ENCODE results near the gene B4GALT5. TPM values are rescaled to one million over a fixed set of nuclear protein-coding genes. Genes with fewer than 3 reads are reported as not detected.

Gene B4GALT5
- polyA plus RNA-seq, 3 donors, result 2.4 to 18.3 (median 2.7) TPM

- Histone ChIP-seq H3K9ac (ENCODE audit: insufficient read depth, low read length, poor library complexity, severe bottlenecking) (no peak overlapping the region), H3K27me3 (ENCODE audit: control insufficient read depth in 2 of 2, insufficient read depth in 2 of 2, low read length in 2 of 2) (no peaks in the 10 kb centered on the region), H3K79me2 (ENCODE audit: insufficient read depth, low read length) (peaks cover 100% of the 10 kb centered on the region), H3K4me2 (replicated peaks; ENCODE audit: extremely low read depth, low read length, poor library complexity, severe bottlenecking) (no peak overlapping the region), H3K9me3 (replicated peaks in 1 of 2; ENCODE audit: control insufficient read depth in 1 of 2, insufficient read depth in 1 of 2, low read length in 2 of 2) (no peaks in the 10 kb centered on the region), H2AFZ (ENCODE audit: insufficient read depth, low read depth, low read length, poor library complexity, severe bottlenecking) (no peak overlapping the region), H4K20me1 (ENCODE audit: insufficient read depth, low read length) (peaks cover 98% of the 10 kb centered on the region), H3K4me3 (replicated peaks in 1 of 3; ENCODE audit: low read depth in 2 of 3, low read length in 3 of 3) (no peak overlapping the region), H3K4me1 (ENCODE audit: control insufficient read depth in 1 of 2, insufficient read depth in 2 of 2, low read length in 2 of 2) (peaks cover 37 to 57% of the 10 kb centered on the region in 2 donors), H3K27ac (ENCODE audit: low read depth in 1 of 2, low read length in 2 of 2) (peak overlapping the region in 1 of 2 donors; percentile 38), H3K36me3 (replicated peaks in 1 of 2; ENCODE audit: control insufficient read depth in 1 of 2, insufficient read depth in 2 of 2, low read length in 2 of 2) (no peaks in the 10 kb centered on the region)
- DNase-seq, result no peak
- TF ChIP-seq CTCF (IDR thresholded peaks at IDR 0.05), result no peak
- peaks cover 0 to 1% (median 0%) of the 10 kb centered on the region in 3 donors for H3K27me3 Mint-ChIP-seq (ENCODE audit: low read depth in 3 of 3)
- peaks cover 65% of the 10 kb centered on the region for H3K4me1 Mint-ChIP-seq
- H3K4me3 Mint-ChIP-seq, result peak overlapping the region in 1 of 2 donors; percentile 24
- peaks cover 9 to 18% of the 10 kb centered on the region in 2 donors for H3K36me3 Mint-ChIP-seq
- intact Hi-C loops (cut with micrococcal nuclease), result no loop called here
- H3K9me3 Mint-ChIP-seq, result no peaks in the 10 kb centered on the region
- WGBS (ENCODE audit: insufficient coverage), result 20% methylated on average over 1 of the region's 4 CpGs
- H3K27ac Mint-ChIP-seq, result peak overlapping the region in 5 of 7 donors; percentile 13 to 91 (median 87)
Observed at GRCh38 chr20:49705358-49705757, 8.3 kb downstream of the B4GALT5 start.

GRCh38 chr20:49704932-49705336 lies 8.7 kb downstream of the B4GALT5 start:
- H3K27me3 Mint-ChIP-seq (ENCODE audit: low read depth in 3 of 3), result peaks cover 0 to 1% (median 0%) of the 10 kb centered on the region in 3 donors
- WGBS (ENCODE audit: insufficient coverage), result no CpG with 5 or more reads among the region's 1 CpG

More at GRCh38 chr20:49704932-49705336, 8.7 kb downstream of the B4GALT5 start:
- Mint-ChIP-seq H3K9me3 (no peaks in the 10 kb centered on the region), H3K36me3 (peaks cover 9 to 18% of the 10 kb centered on the region in 2 donors), H3K27ac (peak overlapping the region in 3 of 7 donors; percentile 13 to 88 (median 54)), H3K4me1 (peaks cover 65% of the 10 kb centered on the region), H3K4me3 (no peak overlapping the region)
- TF ChIP-seq CTCF (IDR thresholded peaks at IDR 0.05), result no peak
- H3K79me2 ChIP-seq (ENCODE audit: insufficient read depth, low read length), result peaks cover 100% of the 10 kb centered on the region
- H3K4me1 ChIP-seq (ENCODE audit: control insufficient read depth in 1 of 2, insufficient read depth in 2 of 2, low read length in 2 of 2), result peaks cover 38 to 57% of the 10 kb centered on the region in 2 donors
- no peak overlapping the region for H2AFZ ChIP-seq (ENCODE audit: insufficient read depth, low read depth, low read length, poor library complexity, severe bottlenecking)
- H3K36me3 ChIP-seq (replicated peaks in 1 of 2; ENCODE audit: control insufficient read depth in 1 of 2, insufficient read depth in 2 of 2, low read length in 2 of 2), result no peaks in the 10 kb centered on the region
- H3K4me3 ChIP-seq (replicated peaks in 1 of 3; ENCODE audit: low read depth in 2 of 3, low read length in 3 of 3), result no peak overlapping the region
- H4K20me1 ChIP-seq (ENCODE audit: insufficient read depth, low read length), result peaks cover 98% of the 10 kb centered on the region
- no peak overlapping the region for H3K4me2 ChIP-seq (replicated peaks; ENCODE audit: extremely low read depth, low read length, poor library complexity, severe bottlenecking)
- peak overlapping the region in 1 of 2 donors; percentile 38 for H3K27ac ChIP-seq (ENCODE audit: low read depth in 1 of 2, low read length in 2 of 2)
- H3K9ac ChIP-seq (ENCODE audit: insufficient read depth, low read length, poor library complexity, severe bottlenecking), result no peak overlapping the region
- no peaks in the 10 kb centered on the region for H3K9me3 ChIP-seq (replicated peaks in 1 of 2; ENCODE audit: control insufficient read depth in 1 of 2, insufficient read depth in 1 of 2, low read length in 2 of 2)
- H3K27me3 ChIP-seq (ENCODE audit: control insufficient read depth in 2 of 2, insufficient read depth in 2 of 2, low read length in 2 of 2), result no peaks in the 10 kb centered on the region
- DNase-seq, result no peak
- intact Hi-C loops (cut with micrococcal nuclease), result no loop called here

All from CD14-positive monocyte (primary cell).